Activated gamma-delta T cell treated with anti-CD3 and anti-CD28 coated beads, Interleukin-2, amount 50 U/mL, for 16 hours (primary cell): ENCODE data around the gene TICAM1.
A peak's percentile ranks its signal among the peaks of the same experiment; 100 is the strongest.

Experiments used
- DNase-seq: peaks from one replicate; pipeline ENCODE4 v3.0.0-alpha.2; 2020; ENCODE audit warnings: low read depth

Gene TICAM1

GRCh38 chr19:4768934-4769777, 62.4 kb downstream of the TICAM1 start:
- DNase-seq = peak; percentile 54
